ENCODE results near the gene TMEM207. TPM values are rescaled to one million over a fixed set of nuclear protein-coding genes. Genes with fewer than 3 reads are reported as not detected.

Gene TMEM207
- not detected for total RNA-seq

- no peak for DNase-seq
- Mint-ChIP-seq H3K4me1 (ENCODE audit: low read depth) (peaks cover 14% of the 10 kb centered on the region), H3K27me3 (no peaks in the 10 kb centered on the region), H3K9me3 (no peaks in the 10 kb centered on the region), H3K36me3 (no peaks in the 10 kb centered on the region), H3K4me3 (no peak within 1 kb of the TSS), H3K27ac (no peak within 1 kb of the TSS)
- ChIA-PET POLR2A (no interaction called here), CTCF (no interaction called here)
- intact Hi-C loops (cut with micrococcal nuclease): no loop called here
These were observed at the start of gene TMEM207 for GRCh38 chr3:190449801-190450200. Gene TMEM207 (minus strand): TSS chr3:190449901. CDS start chr3:190449809, 92 bp downstream.

GRCh38 chr3:190499122-190499521, 49.4 kb upstream of the TMEM207 start:
- H3K4me3 Mint-ChIP-seq: no peak overlapping the region
- H3K9me3 Mint-ChIP-seq: no peaks in the 10 kb centered on the region
- peaks cover 3% of the 10 kb centered on the region for H3K4me1 Mint-ChIP-seq (ENCODE audit: low read depth)
- POLR2A ChIA-PET: no interaction called here
- intact Hi-C loops (cut with micrococcal nuclease): loop anchor here (10.0 kb wide), 1 partner anchor 1174 kb away; no protein-coding TSS in a partner anchor
- CTCF ChIA-PET: interaction anchor here (2.1 kb wide), 1 partner anchor 14 kb away, joined by 7 read pairs; the partner anchor contains the start of gene IL1RAP
- no peak overlapping the region for H3K27ac Mint-ChIP-seq
- H3K27me3 Mint-ChIP-seq: peaks cover 42% of the 10 kb centered on the region
- no peaks in the 10 kb centered on the region for H3K36me3 Mint-ChIP-seq
- no peak for DNase-seq

- H3K4me3 Mint-ChIP-seq: no peak overlapping the region
- H3K9me3 Mint-ChIP-seq: no peaks in the 10 kb centered on the region
- peaks cover 3% of the 10 kb centered on the region for H3K4me1 Mint-ChIP-seq (ENCODE audit: low read depth)
- CTCF ChIA-PET: interaction anchor here (0.6 to 2.1 kb wide), 2 partner anchors 15 to 199 kb away, joined by 3 to 7 read pairs; partner anchors contain the start of gene IL1RAP
- DNase-seq: no peak
- no peak overlapping the region for H3K27ac Mint-ChIP-seq
- H3K36me3 Mint-ChIP-seq: no peaks in the 10 kb centered on the region
- POLR2A ChIA-PET: no interaction called here
- intact Hi-C loops (cut with micrococcal nuclease): loop anchor here (10.0 kb wide), 1 partner anchor 1173 kb away; no protein-coding TSS in a partner anchor
- peaks cover 44% of the 10 kb centered on the region for H3K27me3 Mint-ChIP-seq
These were observed 48.6 kb upstream of the TMEM207 start for GRCh38 chr3:190498293-190498692.

- no peak for DNase-seq
- H3K9me3 Mint-ChIP-seq: no peaks in the 10 kb centered on the region
- peaks cover 48% of the 10 kb centered on the region for H3K27me3 Mint-ChIP-seq
- H3K4me1 Mint-ChIP-seq (ENCODE audit: low read depth): peaks cover 3% of the 10 kb centered on the region
- intact Hi-C loops (cut with micrococcal nuclease): loop anchor here (10.0 kb wide), 1 partner anchor 1173 kb away; no protein-coding TSS in a partner anchor
- H3K4me3 Mint-ChIP-seq: no peak overlapping the region
- ChIA-PET POLR2A (no interaction called here), CTCF (interaction anchor here (0.6 kb wide), 1 partner anchor 199 kb away, joined by 3 read pairs; no protein-coding TSS in a partner anchor)
- H3K27ac Mint-ChIP-seq: no peak overlapping the region
- no peaks in the 10 kb centered on the region for H3K36me3 Mint-ChIP-seq
These were observed 48.1 kb upstream of the TMEM207 start for GRCh38 chr3:190497811-190498210.

GRCh38 chr3:190496859-190497258, 47.2 kb upstream of the TMEM207 start:
- H3K9me3 Mint-ChIP-seq: no peaks in the 10 kb centered on the region
- peaks cover 9% of the 10 kb centered on the region for H3K4me1 Mint-ChIP-seq (ENCODE audit: low read depth)
- no peaks in the 10 kb centered on the region for H3K36me3 Mint-ChIP-seq
- H3K27me3 Mint-ChIP-seq: peaks cover 48% of the 10 kb centered on the region
- ChIA-PET CTCF (no interaction called here), POLR2A (interaction anchor here (0.7 kb wide), 1 partner anchor 93 kb away, joined by 4 read pairs; no protein-coding TSS in a partner anchor)
- H3K27ac Mint-ChIP-seq: no peak overlapping the region
- intact Hi-C loops (cut with micrococcal nuclease): loop anchor here (10.0 kb wide), 1 partner anchor 1172 kb away; no protein-coding TSS in a partner anchor
- H3K4me3 Mint-ChIP-seq: no peak overlapping the region
- DNase-seq: no peak

GRCh38 chr3:190495796-190496195, 46.1 kb upstream of the TMEM207 start:
- no peaks in the 10 kb centered on the region for H3K9me3 Mint-ChIP-seq
- CTCF ChIA-PET: no interaction called here
- no peaks in the 10 kb centered on the region for H3K36me3 Mint-ChIP-seq
- no peak overlapping the region for H3K27ac Mint-ChIP-seq
- intact Hi-C loops (cut with micrococcal nuclease): loop anchor here (10.0 kb wide), 1 partner anchor 1171 kb away; no protein-coding TSS in a partner anchor
- no peak overlapping the region for H3K4me3 Mint-ChIP-seq
- peaks cover 17% of the 10 kb centered on the region for H3K4me1 Mint-ChIP-seq (ENCODE audit: low read depth)
- DNase-seq: peak; percentile 12
- POLR2A ChIA-PET: no interaction called here
- H3K27me3 Mint-ChIP-seq: peaks cover 47% of the 10 kb centered on the region

- intact Hi-C loops (cut with micrococcal nuclease): loop anchor here (10.0 kb wide), 1 partner anchor 1171 kb away; no protein-coding TSS in a partner anchor
- no peaks in the 10 kb centered on the region for H3K36me3 Mint-ChIP-seq
- CTCF ChIA-PET: no interaction called here
These were observed 45.7 kb upstream of the TMEM207 start for GRCh38 chr3:190495354-190495753.

GRCh38 chr3:190494907-190495306, 45.2 kb upstream of the TMEM207 start:
- H3K27ac Mint-ChIP-seq: no peak overlapping the region
- peaks cover 50% of the 10 kb centered on the region for H3K27me3 Mint-ChIP-seq
- H3K36me3 Mint-ChIP-seq: no peaks in the 10 kb centered on the region
- no peak for DNase-seq
- CTCF ChIA-PET: no interaction called here
- no peak overlapping the region for H3K4me3 Mint-ChIP-seq
- no peaks in the 10 kb centered on the region for H3K9me3 Mint-ChIP-seq
- POLR2A ChIA-PET: no interaction called here
- intact Hi-C loops (cut with micrococcal nuclease): loop anchor here (10.0 kb wide), 1 partner anchor 1170 kb away; no protein-coding TSS in a partner anchor
- H3K4me1 Mint-ChIP-seq (ENCODE audit: low read depth): peaks cover 17% of the 10 kb centered on the region

More at GRCh38 chr3:190495354-190495753, 45.7 kb upstream of the TMEM207 start:
- no peaks in the 10 kb centered on the region for H3K9me3 Mint-ChIP-seq
- DNase-seq: no peak
- peaks cover 17% of the 10 kb centered on the region for H3K4me1 Mint-ChIP-seq (ENCODE audit: low read depth)
- no peak overlapping the region for H3K27ac Mint-ChIP-seq
- H3K27me3 Mint-ChIP-seq: peaks cover 48% of the 10 kb centered on the region
- POLR2A ChIA-PET: no interaction called here
- no peak overlapping the region for H3K4me3 Mint-ChIP-seq

- Mint-ChIP-seq H3K27me3 (peaks cover 55% of the 10 kb centered on the region), H3K27ac (no peak overlapping the region), H3K36me3 (no peaks in the 10 kb centered on the region), H3K4me1 (ENCODE audit: low read depth) (peaks cover 17% of the 10 kb centered on the region), H3K4me3 (no peak overlapping the region), H3K9me3 (no peaks in the 10 kb centered on the region)
- POLR2A ChIA-PET: no interaction called here
- DNase-seq: no peak
- CTCF ChIA-PET: no interaction called here
- intact Hi-C loops (cut with micrococcal nuclease): loop anchor here (10.0 kb wide), 1 partner anchor 1168 kb away; no protein-coding TSS in a partner anchor
These were observed 43.3 kb upstream of the TMEM207 start for GRCh38 chr3:190492966-190493365.

- POLR2A ChIA-PET: interaction anchor here (1.4 to 2.3 kb wide), 2 partner anchors 85 to 126 kb away, joined by 4 to 11 read pairs; no protein-coding TSS in a partner anchor
- no peak for DNase-seq
- Mint-ChIP-seq H3K4me3 (no peak overlapping the region), H3K27me3 (peaks cover 57% of the 10 kb centered on the region), H3K36me3 (no peaks in the 10 kb centered on the region), H3K4me1 (ENCODE audit: low read depth) (peaks cover 17% of the 10 kb centered on the region), H3K27ac (no peak overlapping the region), H3K9me3 (no peaks in the 10 kb centered on the region)
- CTCF ChIA-PET: interaction anchor here (1.0 to 2.9 kb wide), 3 partner anchors 22 to 126 kb away, joined by 3 to 15 read pairs (median 4); partner anchors contain the start of gene IL1RAP
- intact Hi-C loops (cut with micrococcal nuclease): loop anchor here (10.0 kb wide), 1 partner anchor 1167 kb away; no protein-coding TSS in a partner anchor
These were observed 42.4 kb upstream of the TMEM207 start for GRCh38 chr3:190492129-190492528.

- Mint-ChIP-seq H3K27ac (no peak overlapping the region), H3K36me3 (no peaks in the 10 kb centered on the region), H3K27me3 (peaks cover 57% of the 10 kb centered on the region), H3K4me3 (no peak overlapping the region), H3K9me3 (no peaks in the 10 kb centered on the region), H3K4me1 (ENCODE audit: low read depth) (peaks cover 17% of the 10 kb centered on the region)
- ChIA-PET CTCF (interaction anchor here (1.0 to 2.9 kb wide), 3 partner anchors 22 to 127 kb away, joined by 3 to 15 read pairs (median 4); partner anchors contain the start of gene IL1RAP), POLR2A (interaction anchor here (0.7 to 2.3 kb wide), 4 partner anchors 22 to 127 kb away, joined by 3 to 11 read pairs (median 4); partner anchors contain the start of gene IL1RAP)
- intact Hi-C loops (cut with micrococcal nuclease): loop anchor here (1.0 to 10.0 kb wide), 5 partner anchors 22 to 1167 kb away; no protein-coding TSS in a partner anchor
- peak; percentile 37 for DNase-seq
These were observed 41.9 kb upstream of the TMEM207 start for GRCh38 chr3:190491533-190492054.

GRCh38 chr3:190486908-190487607, 37.4 kb upstream of the TMEM207 start:
- Mint-ChIP-seq H3K4me3 (no peak overlapping the region), H3K27ac (no peak overlapping the region), H3K36me3 (no peaks in the 10 kb centered on the region), H3K9me3 (peaks cover 4% of the 10 kb centered on the region), H3K4me1 (ENCODE audit: low read depth) (peaks cover 10% of the 10 kb centered on the region), H3K27me3 (peaks cover 45% of the 10 kb centered on the region)
- ChIA-PET CTCF (no interaction called here), POLR2A (no interaction called here)
- DNase-seq: no peak
- intact Hi-C loops (cut with micrococcal nuclease): no loop called here
